Right lobe of liver (tissue), 4 donors: ENCODE results near the gene ETNK1.

Experiments used
- CTCF ChIP-seq, 4 donors: fragments of 200-600 bp in 3 of 4; fragments of 450-650 bp in 1 of 4; IDR thresholded peaks; one replicate each; pipeline versions ENCODE4 v1.5.1 to v1.8.0; 2016 to 2022; ENCODE audit warnings: antibody characterized with exemption in 4 of 4, mild to moderate bottlenecking in 2 of 4
- POLR2A ChIP-seq: fragments of 450-650 bp; IDR thresholded peaks from one replicate; pipeline ENCODE4 v1.6.1; 2017; ENCODE audit warnings: antibody characterized with exemption, mild to moderate bottlenecking
- donor health status: DM: no; HTN: no; CAD: no.
- donor health status: DM: no; HTN: no; CAD: no.
- donor health status: DM: no; HTN: yes; CAD: no.

GRCh38 chr12:22722081-22722480 is 97.1 kb downstream of the ETNK1 start:
- TF ChIP-seq CTCF (IDR thresholded peaks at IDR 0.05) (no peak), POLR2A (no peak)
